ENCODE results near the gene ZCCHC10.
"Not testable (repeated sequence)": the region's sequence is repeated elsewhere in the genome, so short reads cannot be mapped to it uniquely, and the experiment has no call there.

The ZCCHC10 gene

DNA sequence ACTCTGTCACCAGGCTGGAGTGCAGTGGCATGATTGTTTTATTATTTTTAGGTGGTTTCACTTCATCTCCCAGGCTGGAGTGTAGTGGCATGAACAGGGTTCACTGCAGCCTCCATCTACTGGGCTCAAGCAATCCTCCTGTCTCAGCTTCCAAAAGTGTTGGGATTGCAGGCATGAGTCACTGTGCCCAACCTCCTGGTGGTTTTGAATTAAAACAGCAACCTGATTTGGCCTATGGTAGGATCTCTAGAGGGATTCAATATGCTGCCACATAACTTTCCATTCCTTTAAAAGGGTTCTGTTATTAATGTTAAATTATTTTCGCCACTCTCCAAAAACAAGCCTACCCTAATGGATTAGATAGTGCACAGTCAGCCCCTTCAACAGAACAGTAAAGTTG is 15.6 kb upstream of the ZCCHC10 start:
- DNase-seq (ENCODE audit: low spot score) = peak; percentile 46

DNA sequence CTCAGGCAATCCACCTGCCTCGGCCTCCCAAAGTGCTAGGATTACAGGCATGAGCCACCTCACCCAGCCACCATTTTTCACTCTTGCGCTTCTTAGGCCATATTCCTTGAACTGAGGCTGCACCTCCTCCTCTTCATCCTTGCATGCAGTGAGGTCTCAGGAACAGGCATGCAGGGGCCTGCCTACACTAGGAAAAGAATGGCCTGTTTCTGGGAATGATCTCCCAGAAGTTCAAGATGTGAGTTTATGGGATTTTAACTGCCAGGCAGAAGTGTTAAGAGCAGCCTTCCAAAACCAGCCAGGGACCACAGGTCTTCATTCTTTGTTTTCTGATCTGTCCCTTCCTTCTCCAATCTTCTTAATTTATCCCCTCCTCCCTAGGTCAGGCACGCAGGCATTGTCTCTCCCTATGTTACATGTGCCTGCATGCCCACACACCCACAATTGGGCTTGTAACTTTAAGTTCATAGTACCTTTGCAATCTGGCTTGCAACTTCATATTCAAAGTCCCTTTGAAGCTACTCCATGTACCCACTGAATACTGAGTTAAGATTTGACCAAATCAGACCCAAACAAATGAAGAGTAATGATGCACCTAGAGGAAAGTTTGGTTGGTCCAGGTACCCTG is 14.9 kb upstream of the ZCCHC10 start:
- DNase-seq (ENCODE audit: low spot score) = no peak

DNA sequence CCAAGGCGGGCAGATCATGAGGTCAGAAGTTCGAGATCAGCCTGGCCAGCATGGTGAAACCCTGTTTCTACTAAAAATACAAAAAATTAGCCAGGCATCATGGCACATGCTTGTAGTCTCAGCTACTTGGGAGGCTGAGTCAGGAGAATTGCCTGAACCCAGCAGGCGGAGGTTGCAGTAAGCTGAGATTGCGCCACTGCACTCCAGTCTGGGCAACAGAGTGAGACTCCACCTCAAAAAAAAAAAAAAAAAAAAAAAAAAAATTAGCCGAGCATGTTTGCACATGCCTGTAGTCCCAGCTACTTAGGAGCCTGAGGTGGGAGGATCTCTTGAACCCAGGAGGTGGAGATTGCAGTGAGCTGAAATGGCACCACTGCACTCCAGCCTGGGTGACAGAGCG is 10.3 kb upstream of the ZCCHC10 start:
- not testable (repeated sequence) for DNase-seq (ENCODE audit: low spot score)

DNA sequence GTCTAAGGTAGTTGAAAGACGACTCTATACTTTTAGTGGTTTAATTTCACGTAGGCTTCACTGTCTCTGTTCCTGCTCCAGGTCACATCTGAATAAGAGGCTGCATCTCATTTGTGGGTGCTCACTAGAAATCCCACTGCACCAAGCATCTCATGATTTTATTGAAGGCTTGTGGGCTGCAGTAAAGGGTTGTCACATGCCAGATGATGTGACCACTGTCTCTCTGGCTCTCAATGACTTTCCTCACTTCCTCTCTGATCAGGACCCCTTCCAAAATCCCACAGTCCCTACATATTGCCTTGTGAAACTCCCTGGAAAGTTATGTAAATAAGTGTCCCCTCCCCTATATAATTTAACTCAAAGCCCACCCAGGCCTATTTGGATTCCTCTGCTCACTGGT is 8.9 kb upstream of the ZCCHC10 start:
- no peak for DNase-seq (ENCODE audit: low spot score)

DNA sequence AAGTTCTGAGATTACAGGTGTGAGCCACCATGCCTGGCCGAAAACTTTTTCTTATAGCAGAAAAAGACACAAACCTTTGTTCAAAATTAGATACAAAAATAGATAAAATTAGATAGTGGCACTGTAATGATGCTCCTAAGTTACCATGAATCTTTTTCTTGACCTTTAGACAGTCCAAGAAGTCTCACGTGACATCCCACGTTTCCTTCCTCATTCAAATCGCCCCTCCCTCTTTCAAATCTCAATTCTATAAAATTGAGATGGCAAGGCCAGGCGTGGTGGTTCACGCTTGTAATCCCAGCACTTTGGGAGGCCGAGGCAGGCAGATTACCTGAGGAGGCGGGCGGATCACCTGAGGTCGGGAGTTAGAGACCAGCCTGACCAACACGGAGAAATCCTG is 7.7 kb upstream of the ZCCHC10 start:
- DNase-seq (ENCODE audit: low spot score) = no peak

DNA sequence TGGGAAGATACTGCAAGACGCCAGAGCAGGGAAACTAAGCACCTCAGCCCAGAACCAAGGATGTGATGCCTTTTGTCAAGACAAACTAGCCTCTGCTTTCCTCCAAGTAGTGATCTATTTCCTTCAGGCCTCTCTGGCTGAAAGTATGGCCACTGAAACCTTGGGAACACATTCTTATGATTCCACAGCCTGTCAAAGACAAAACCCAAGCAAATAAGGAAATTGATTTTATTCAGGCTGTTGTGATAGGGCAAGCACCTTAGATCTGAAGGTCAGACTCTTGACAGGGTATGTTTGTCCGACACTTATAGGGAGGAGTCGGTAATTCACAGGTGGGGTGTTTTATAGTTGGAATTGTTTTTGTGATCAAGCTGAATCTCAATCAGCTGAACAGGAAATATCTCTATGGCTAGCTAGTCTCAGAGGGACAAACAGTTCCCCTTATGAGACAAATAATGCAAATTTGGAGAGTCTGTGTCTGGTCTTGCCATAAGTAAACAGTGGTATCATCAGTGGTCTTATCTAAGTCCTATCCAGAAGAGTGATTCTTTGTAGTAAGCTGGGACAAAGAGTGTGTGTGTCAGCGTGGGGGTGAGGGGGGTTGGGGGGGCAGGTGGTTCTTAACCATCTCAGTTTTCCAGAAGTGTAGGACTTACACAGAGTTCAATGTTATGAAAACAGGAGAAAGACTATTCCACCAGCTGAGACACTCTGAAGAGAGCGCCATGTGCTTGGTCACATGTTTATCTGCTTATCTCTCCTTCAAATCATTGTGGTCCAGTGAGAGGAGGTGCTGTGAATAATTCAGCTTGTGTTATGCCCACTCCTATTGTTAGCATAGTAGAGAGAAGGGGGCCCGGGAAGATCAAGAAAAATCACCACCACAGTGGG is 6.7 kb upstream of the ZCCHC10 start:
- peak; percentile 23 for DNase-seq (ENCODE audit: low spot score)

DNA sequence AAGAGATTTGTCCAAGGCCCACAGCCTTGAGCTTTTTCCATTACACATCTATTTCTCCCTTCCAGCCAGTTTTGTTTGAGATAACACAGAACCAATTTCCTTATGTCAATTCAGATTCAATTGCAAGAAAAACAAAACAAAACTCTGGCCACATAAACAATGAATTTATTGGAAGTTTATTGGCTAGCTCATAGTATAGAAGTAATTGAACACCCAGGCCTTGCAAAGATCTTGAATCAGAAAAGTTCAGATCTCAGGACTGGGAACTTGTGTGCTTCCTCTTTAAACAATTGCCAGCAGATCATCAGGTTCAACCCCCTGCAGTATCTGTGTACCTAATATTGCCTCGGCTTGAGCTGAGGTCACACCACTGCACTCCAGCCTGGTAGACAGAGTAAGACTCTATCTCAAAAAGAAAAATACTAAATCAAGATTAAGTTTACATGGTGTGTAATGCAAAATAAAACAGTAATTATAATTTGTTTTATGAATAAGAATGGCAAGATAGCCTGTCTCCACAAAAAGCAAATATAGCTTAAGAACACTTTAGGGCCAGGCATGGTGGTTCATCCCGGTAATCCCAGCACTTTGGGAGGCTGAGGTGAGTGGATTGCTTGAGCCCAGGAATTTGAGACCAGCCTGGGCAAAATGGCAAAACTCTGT is 4.1 kb upstream of the ZCCHC10 start:
- DNase-seq (ENCODE audit: low spot score) = no peak

DNA sequence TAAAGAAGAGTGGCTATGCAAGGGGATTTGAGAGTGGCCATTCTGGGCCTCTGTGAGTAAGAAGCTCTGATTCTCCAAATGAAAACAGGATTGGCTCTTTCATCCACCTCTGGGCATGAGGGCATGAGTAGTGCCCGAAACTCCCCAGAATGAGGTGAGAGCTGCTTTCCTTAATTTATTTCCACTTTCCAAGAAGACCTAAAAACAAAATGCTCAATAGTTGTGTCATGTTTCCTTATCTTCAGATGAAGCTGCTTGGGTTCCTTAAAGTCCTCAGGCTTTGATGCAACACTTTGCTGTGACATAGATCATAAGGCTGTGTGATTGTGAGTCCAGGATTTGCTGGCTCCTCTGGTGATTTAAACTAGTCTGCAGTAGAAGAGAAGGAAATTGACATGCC is 3.1 kb upstream of the ZCCHC10 start:
- no peak for DNase-seq (ENCODE audit: low spot score)

DNA sequence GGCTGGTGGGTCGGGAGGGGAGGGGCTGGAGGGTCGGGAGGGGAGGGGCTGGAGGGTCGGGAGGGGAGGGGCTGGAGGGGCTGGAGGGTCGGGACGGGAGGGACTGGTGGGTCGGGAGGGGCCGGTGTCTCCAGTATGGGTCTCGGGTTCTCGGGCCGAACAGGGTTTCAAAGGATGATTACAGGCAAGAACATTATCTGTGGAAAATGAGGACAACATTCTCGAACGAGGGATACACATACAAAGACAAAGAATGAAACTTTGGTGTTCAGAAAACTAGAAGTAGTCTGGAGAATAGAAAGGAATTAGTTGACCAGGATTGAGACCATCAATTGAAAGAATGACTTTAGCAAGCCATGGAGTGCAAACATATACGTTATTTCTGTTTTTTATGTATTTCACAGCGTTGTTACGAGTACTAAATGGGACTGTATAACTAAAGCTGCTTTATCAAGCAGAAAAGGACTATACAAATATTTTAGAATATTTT is 360 bp upstream of the ZCCHC10 start:
- no peak for DNase-seq (ENCODE audit: low spot score)

DNA sequence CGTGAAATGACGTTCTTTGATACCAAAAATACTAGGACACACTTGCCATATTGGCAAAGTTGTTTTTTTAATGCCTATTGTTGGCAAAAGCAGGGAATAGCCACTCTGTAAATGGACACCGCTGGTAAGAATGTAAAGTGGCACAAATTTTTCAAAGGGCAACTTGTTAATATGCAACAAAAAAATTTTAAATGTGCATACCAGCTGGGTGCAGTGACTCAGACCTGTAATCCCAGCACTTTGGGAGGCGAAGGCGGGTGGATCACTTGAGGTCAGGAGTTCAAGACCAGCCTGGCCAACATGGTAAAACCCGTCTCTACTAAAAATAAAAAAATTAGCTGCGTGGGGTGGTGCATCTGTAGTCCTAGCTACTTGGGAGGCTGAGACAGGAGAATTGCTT is 6.9 kb downstream of the ZCCHC10 start:
- not testable (repeated sequence) for DNase-seq (ENCODE audit: low spot score)

DNA sequence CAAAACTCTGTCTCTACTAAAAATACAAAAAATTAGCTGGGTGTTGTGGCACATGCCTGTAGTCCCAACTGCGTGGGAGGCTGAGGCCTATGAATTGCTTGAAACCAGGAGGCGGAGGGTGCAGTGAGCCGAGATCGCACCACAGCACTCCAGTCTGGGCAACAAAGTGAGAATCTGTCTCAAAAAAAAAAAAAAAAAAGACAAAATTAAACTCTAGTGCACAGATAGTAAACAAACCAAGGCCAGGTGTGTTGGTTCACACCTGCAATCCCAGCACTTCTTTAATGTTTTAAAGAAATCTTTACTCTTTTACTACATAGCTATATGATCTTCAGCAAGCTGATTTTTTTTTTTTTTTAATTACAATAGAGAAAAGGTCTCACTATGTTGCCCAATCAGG is 8.4 kb downstream of the ZCCHC10 start:
- DNase-seq (ENCODE audit: low spot score) = no peak

DNA sequence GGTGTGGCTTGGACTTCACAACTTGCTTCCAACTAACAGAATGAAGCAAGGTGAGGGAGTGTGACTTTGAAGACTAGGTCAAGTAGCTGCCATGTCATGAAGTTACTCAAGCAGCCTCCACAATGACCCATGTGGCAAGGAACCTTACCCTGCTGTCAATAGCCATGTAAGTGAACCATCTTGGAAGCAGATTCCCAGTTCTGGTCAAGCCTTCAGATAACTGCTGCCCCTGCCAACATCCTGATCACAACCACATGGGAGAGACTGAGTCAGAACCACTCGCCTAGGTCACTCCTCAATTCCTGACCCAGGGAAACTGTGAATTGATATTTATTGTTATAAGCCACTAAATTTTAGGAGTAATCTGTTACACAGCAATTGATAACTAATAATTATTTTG is 10.9 kb downstream of the ZCCHC10 start:
- no peak for DNase-seq (ENCODE audit: low spot score)

DNA sequence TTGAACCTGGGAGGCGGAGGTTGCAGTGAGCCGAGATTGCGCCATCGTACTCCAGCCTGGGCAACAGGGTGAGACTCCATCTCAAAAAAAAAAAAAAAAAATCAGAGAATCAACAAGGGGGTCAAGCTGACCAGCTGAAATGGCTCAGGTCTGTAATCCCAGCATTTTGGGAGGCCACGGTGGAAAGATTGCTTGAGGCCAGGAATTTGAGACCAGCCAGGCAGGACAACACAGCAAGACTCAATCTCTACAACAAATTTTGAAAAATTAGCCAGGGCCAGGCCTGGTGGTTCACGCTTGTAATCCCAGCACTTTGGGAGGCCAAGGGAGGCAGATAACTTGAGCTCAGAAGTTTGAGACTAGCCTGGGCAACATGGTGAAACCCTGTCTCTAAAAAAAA is 17.9 kb downstream of the ZCCHC10 start:
- not testable (repeated sequence) for DNase-seq (ENCODE audit: low spot score)

DNA sequence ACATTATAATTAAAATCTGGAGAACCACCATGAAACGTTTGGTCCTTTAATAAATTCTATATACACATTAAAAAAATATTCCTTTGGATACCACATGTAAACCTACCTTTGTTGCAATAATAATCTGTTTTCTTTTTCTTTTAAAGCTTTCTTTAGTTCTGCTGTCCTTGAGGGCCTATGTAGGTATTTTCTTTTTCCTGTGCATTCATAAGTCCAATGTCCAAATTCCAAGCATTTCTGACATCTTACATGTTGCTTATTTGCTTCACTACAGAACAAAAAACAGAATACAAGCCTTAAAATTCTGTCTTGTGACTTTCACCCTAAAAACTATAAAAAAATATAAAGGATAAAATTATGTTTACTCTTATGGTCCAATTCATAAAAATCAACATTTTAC is 19.7 kb downstream of the ZCCHC10 start:
- DNase-seq (ENCODE audit: low spot score) = peak; percentile 12

DNA sequence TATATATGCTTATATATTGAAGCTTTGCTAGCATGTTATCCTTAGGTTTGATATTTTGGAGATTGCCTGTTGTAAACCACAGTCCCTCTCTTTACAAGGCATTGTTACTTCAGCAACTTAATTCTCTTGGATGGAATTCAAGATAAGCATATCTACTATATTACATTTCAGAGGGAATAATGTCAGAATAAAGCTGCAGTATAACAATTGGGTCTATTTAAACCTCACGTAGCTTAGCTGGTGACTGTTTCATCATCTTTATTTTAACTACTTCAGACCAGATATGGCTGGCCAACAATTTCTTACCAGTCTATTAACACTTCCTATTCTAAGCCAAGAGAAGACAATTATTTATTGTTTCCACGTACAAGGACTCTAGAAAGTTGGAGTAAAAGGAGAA is 27.1 kb downstream of the ZCCHC10 start:
- DNase-seq (ENCODE audit: low spot score) = no peak

DNA sequence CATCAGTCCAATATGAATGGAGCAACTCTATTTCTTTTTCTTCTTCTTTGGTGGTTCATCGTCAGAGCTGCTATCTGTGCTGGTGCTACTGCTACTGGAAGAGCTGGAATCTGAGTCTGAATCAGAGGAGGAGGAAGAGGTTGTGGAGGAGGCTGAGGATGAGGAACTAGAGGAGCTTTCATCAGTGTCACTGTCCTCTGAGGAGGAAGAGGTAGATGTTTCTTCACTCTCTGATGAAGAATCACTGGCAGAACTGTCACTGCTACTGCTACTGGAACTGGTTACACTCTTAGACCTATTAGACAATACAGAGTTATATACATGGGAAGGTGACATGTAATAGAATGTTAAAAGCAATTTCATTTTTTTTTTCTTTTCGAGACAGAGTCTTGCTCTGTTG is 27.8 kb downstream of the ZCCHC10 start:
- no peak for DNase-seq (ENCODE audit: low spot score)

DNA sequence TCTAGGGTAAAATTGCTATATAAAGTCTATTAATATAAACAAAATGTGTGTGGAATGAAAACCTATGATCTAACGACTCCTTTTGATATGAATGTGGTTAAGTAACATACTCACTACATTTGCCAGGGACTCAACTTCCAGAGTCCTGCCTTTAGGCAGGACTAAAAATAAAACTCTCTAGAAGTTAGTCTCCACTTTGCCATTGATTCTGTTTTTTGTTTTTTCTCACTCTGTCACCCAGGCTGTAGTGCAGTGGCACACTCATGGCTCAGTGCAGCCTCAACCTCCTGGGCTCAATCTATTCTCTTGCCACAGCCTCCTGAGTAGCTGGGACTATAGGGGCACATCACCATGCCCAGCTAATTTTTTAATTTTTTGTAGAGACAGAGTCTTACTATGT is 30.0 kb downstream of the ZCCHC10 start:
- no peak for DNase-seq (ENCODE audit: low spot score)

DNA sequence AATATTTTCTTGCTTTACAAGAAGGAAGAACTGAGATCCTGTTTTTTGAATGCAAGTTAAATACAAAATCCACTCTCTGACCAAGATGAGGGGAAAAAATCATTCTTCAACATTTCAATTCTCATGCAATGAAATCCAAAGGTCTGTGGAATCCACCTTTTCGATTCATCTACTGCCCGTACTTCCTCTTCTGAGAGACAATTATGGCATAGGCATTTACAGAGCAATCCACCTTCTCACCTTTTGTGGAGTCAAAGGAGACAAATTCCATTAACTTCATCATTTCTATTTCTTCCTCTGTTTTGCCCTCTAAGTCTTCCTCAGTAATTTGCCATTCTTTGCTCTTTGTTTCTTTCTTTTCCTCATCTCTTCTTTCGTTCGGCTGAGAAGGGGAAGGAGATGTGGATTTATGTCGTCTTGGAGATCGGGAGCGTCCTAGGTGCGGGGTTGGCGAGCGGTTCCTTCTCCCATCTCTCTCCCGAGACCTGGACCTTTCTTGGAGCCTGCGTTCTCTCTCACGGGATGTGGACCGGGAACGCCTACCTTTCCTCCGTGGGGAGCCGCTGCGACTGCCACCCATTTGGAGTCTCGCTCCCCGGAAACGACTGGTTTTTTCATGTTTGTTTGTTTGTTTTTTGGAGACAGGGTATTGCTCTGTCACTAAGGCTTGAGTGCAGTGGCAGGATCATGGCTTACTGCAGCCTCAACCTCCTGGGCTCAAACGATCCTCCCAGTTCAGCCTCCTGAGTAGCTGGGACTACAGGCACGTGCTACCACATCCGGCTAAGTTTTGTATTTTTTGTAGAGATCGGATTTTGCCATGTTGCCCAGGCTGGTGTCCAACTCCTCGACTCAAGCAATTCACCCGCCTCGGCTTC is 38.6 kb downstream of the ZCCHC10 start:
- DNase-seq (ENCODE audit: low spot score) = no peak

DNA sequence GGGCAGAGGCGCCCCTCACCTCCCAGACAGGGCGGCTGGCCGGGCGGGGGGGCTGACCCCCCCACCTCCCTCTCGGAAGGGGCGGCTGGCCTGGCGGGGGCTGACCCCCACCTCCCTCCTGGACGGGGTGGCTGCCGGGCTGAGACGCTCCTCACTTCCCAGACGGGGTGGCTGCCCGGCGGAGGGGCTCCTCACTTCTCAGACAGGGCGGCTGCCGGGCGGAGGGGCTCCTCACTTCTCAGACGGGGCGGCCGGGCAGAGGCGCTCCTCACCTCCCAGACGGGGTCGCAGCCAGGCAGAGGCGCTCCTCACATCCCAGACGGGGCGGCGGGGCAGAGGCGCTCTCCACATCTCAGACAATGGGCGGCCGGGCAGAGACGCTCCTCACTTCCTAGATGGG is 43.4 kb downstream of the ZCCHC10 start:
- not testable (repeated sequence) for DNase-seq (ENCODE audit: low spot score)

DNA sequence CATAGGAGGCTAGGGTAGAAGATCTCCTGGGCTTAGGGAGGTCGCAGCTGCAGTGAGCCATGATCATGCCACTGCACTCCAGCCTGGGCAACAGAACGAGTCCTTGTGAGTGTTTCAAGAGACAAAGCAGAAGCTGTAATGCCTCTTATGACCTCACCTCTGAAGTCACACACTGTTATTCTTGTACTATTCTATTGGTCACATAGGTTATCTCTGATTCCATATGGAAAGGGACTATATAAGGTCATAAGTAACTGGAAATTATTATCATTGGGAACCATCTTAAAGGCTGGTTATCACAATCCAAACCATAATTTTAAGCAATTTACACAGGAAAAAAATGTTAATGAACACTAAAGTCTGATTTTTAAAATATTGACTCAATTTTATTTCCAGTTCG is 45.1 kb downstream of the ZCCHC10 start:
- DNase-seq (ENCODE audit: low spot score) = no peak

DNA sequence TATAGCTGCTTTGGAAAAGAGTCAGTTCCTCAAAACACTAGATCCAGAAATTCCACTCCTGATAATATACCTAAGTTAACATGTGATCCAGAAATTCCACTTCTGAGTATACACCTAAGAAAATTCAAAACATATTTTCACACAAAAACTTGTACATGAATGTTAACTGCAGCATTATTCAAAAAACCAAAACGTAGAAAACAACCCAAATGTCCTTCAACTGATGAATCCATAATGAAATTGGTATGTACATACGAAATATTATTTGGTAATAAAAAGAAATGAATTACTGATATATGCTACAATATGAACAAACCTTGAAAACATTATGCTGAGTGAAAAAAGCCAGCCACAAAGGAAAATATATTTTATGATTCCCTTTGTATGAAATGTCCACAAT is 46.4 kb downstream of the ZCCHC10 start:
- DNase-seq (ENCODE audit: low spot score) = no peak

DNA sequence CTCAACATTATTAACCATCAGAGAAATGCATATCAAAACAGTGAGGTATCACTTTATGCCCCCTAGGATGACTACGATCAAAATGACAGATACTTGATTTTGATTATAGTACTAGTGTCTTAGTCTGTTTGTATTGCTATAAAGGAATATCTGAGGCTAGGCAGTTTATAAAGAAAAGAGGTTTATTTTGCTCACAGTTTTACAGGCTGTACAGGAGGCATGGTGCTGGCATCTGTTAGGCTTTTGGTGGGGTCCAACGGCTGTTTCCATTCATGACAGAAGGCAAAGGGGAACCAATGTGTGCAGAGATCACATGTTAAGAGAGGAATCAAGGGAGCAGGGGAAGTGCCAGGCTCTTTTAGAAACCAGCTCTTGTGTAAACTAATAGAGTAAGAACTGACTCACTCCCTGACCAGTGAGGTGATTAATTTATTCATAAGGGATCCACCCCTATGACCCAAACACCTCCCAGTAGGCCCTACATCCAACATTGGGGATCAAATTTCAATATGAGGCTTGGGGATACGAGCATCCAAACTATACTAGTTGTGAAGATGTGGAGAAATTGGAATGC is 46.9 kb downstream of the ZCCHC10 start:
- DNase-seq (ENCODE audit: low spot score) = peak; percentile 83

All from kidney tubule cell (primary cell).